ENCODE results near the gene DUSP1. TPM values are rescaled to one million over a fixed set of nuclear protein-coding genes. Genes with fewer than 3 reads are reported as not detected.
A peak's percentile ranks its signal among the peaks of the same experiment; 100 is the strongest.

DUSP1 gene
- total RNA-seq, 2 experiments from 2014 or later: 761 to 768 TPM

GRCh38 chr5:172769616-172770373 is 1.2 kb downstream of the DUSP1 start:
- CTCF ChIA-PET: interaction anchor here (1.2 to 3.4 kb wide), 5 partner anchors 10 to 162 kb away, joined by 4 to 38 read pairs (median 8); no protein-coding TSS in a partner anchor
- H3K9me3 ChIP-seq (ENCODE audit: control insufficient read depth in 1 of 2, insufficient read depth in 1 of 2, low read length in 2 of 2): peaks cover 0 to 5% of the 10 kb centered on the region in 2 experiments
- POLR2A ChIA-PET: interaction anchor here (0.6 to 4.5 kb wide), 20 partner anchors 9 to 763 kb away, joined by 3 to 110 read pairs (median 8); partner anchors contain the start of genes ATP6V0E1, ERGIC1, FBXW11 and RPL26L1

GRCh38 chr5:172769342-172769615 is 1.7 kb downstream of the DUSP1 start:
- no peak for DNase-seq
- ChIA-PET POLR2A (interaction anchor here (1.0 to 4.5 kb wide), 5 partner anchors 8 to 198 kb away, joined by 3 to 110 read pairs (median 9); partner anchors contain the start of gene ERGIC1), CTCF (no interaction called here)
- Histone ChIP-seq H3K9me3 (ENCODE audit: control insufficient read depth in 1 of 2, insufficient read depth in 1 of 2, low read length in 2 of 2) (peaks cover 0 to 5% of the 10 kb centered on the region in 2 experiments), H3K4me3 (ENCODE audit: low read length) (peak overlapping the region; percentile 95), H3K4me1 (ENCODE audit: insufficient read depth, low read length) (peaks cover 89% of the 10 kb centered on the region), H3K27ac (ENCODE audit: low read depth in 1 of 2, low read length in 2 of 2) (peak overlapping the region; percentile 99 to 100), H3K36me3 (ENCODE audit: insufficient read depth, low read length) (peaks cover 27% of the 10 kb centered on the region), H3K27me3 (ENCODE audit: control insufficient read depth in 1 of 2, insufficient read depth in 2 of 2, low read length in 2 of 2) (no peaks in the 10 kb centered on the region)
- TF ChIP-seq CTCF (IDR thresholded peaks at IDR 0.05): no peak
- Mint-ChIP-seq H3K27me3 (peaks cover 6% of the 10 kb centered on the region), H3K27ac (peak overlapping the region; percentile 95), H3K9me3 (no peaks in the 10 kb centered on the region), H3K36me3 (ENCODE audit: low read depth) (peaks cover 68% of the 10 kb centered on the region), H3K4me1 (ENCODE audit: low read depth) (peaks cover 81% of the 10 kb centered on the region), H3K4me3 (peak overlapping the region; percentile 92)
- ATAC-seq (ENCODE audit: poor library complexity): no peak
- intact Hi-C loops (cut with DNase I, micrococcal nuclease): loop anchor here in 1 of 2 experiments (5.0 to 10.0 kb wide), 2 partner anchors 594 to 1382 kb away; partner anchors contain the start of gene NPM1

More at GRCh38 chr5:172769616-172770373, 1.2 kb downstream of the DUSP1 start:
- Histone ChIP-seq H3K27me3 (ENCODE audit: control insufficient read depth in 1 of 2, insufficient read depth in 2 of 2, low read length in 2 of 2) (no peaks in the 10 kb centered on the region), H3K36me3 (ENCODE audit: insufficient read depth, low read length) (peaks cover 27% of the 10 kb centered on the region), H3K27ac (ENCODE audit: low read depth in 1 of 2, low read length in 2 of 2) (peak overlapping the region; percentile 99 to 100), H3K4me1 (ENCODE audit: insufficient read depth, low read length) (peaks cover 89% of the 10 kb centered on the region), H3K4me3 (ENCODE audit: low read length) (peak overlapping the region; percentile 95)
- Mint-ChIP-seq H3K4me3 (peak overlapping the region; percentile 92), H3K36me3 (ENCODE audit: low read depth) (peaks cover 68% of the 10 kb centered on the region), H3K9me3 (no peaks in the 10 kb centered on the region), H3K27ac (peak overlapping the region; percentile 95), H3K4me1 (ENCODE audit: low read depth) (peaks cover 82% of the 10 kb centered on the region), H3K27me3 (peaks cover 6% of the 10 kb centered on the region)
- intact Hi-C loops (cut with DNase I, micrococcal nuclease): loop anchor here (2.0 to 10.0 kb wide), 8 partner anchors 38 to 1382 kb away; partner anchors contain the start of genes CREBRF (in 2 of the 2), BNIP1 (in 1 of the 2), NPM1 (in 1 of the 2) and RPL26L1 (in 1 of the 2)
- TF ChIP-seq CTCF (IDR thresholded peaks at IDR 0.05): no peak
- ATAC-seq (ENCODE audit: poor library complexity): no peak
- DNase-seq: peak in 7 of 14 experiments; percentile 6 to 67 (median 38)

- Histone ChIP-seq H3K27ac (ENCODE audit: low read depth in 1 of 2, low read length in 2 of 2) (peak overlapping the region; percentile 99 to 100), H3K36me3 (ENCODE audit: insufficient read depth, low read length) (peaks cover 27% of the 10 kb centered on the region), H3K9me3 (ENCODE audit: control insufficient read depth in 1 of 2, insufficient read depth in 1 of 2, low read length in 2 of 2) (peaks cover 0 to 5% of the 10 kb centered on the region in 2 experiments), H3K4me3 (ENCODE audit: low read length) (peak overlapping the region; percentile 95), H3K27me3 (ENCODE audit: control insufficient read depth in 1 of 2, insufficient read depth in 2 of 2, low read length in 2 of 2) (no peaks in the 10 kb centered on the region), H3K4me1 (ENCODE audit: insufficient read depth, low read length) (peaks cover 89% of the 10 kb centered on the region)
- peak overlapping the region; percentile 92 for H3K4me3 Mint-ChIP-seq
- peak in 5 of 14 experiments; percentile 38 to 68 (median 58) for DNase-seq
- no peaks in the 10 kb centered on the region for H3K9me3 Mint-ChIP-seq
- peak overlapping the region; percentile 95 for H3K27ac Mint-ChIP-seq
- ATAC-seq (ENCODE audit: poor library complexity): no peak
- TF ChIP-seq CTCF (IDR thresholded peaks at IDR 0.05): no peak
- peaks cover 6% of the 10 kb centered on the region for H3K27me3 Mint-ChIP-seq
- POLR2A ChIA-PET: interaction anchor here (1.0 to 4.5 kb wide), 3 partner anchors 8 to 38 kb away, joined by 3 to 41 read pairs (median 9); no protein-coding TSS in a partner anchor
- CTCF ChIA-PET: no interaction called here
- H3K4me1 Mint-ChIP-seq (ENCODE audit: low read depth): peaks cover 78% of the 10 kb centered on the region
- peaks cover 68% of the 10 kb centered on the region for H3K36me3 Mint-ChIP-seq (ENCODE audit: low read depth)
- intact Hi-C loops (cut with DNase I, micrococcal nuclease): loop anchor here in 1 of 2 experiments (5.0 to 10.0 kb wide), 2 partner anchors 594 to 1381 kb away; partner anchors contain the start of gene NPM1
Measured at GRCh38 chr5:172768573-172769341, 2.2 kb downstream of the DUSP1 start.

Data from CD4-positive, alpha-beta T cell (primary cell).